H7 (cell line): Measurements from ENCODE around the gene PPT2. TPM values are rescaled to one million over a fixed set of nuclear protein-coding genes. Genes with fewer than 3 reads are reported as not detected.
"Not testable (repeated sequence)": the region's sequence is repeated elsewhere in the genome, so short reads cannot be mapped to it uniquely, and the experiment has no call there.

Source experiments
- DNase-seq: peaks from one replicate; pipeline ENCODE4 v3.0.0; 2012
- H3K27me3 ChIP-seq: 2 replicates; pipeline ENCODE4 v1.6.0; 2011; ENCODE audit warnings: mild to moderate bottlenecking, low read length; ENCODE audit not compliant: control insufficient read depth, insufficient read depth
- H3K36me3 ChIP-seq: replicated peaks from 2 replicates; pipeline ENCODE4 v1.5.1; 2011; ENCODE audit warnings: low read length; ENCODE audit not compliant: control insufficient read depth, insufficient read depth
- H3K4me3 ChIP-seq: 2 replicates; pipeline ENCODE4 v1.5.1; 2011; ENCODE audit warnings: low read depth, mild to moderate bottlenecking, control low read depth, low read length, moderate library complexity; ENCODE audit not compliant: insufficient read depth
- total RNA-seq: library from RNA; depleted of rRNA; stranded (reverse); fragments of >200 nt; shearing (Covaris generic); gene quantifications from 2 replicates; pipeline ENCODE4 v1.2.3, GENCODE V29; 2014; rRNA removed

Gene PPT2
- total RNA-seq, 1 experiment from 2014 or later, result 25.5 TPM

- no peak for DNase-seq
- no peaks in the 10 kb centered on the region for H3K36me3 ChIP-seq
- H3K4me3 ChIP-seq, result no peak overlapping the region
Measured at GRCh38 chr6:32203426-32204267, 49.7 kb downstream of the PPT2 start.

GRCh38 chr6:32204268-32204715 is 50.4 kb downstream of the PPT2 start:
- Histone ChIP-seq H3K36me3 (no peaks in the 10 kb centered on the region), H3K4me3 (no peak overlapping the region), H3K27me3 (peaks cover 2% of the 10 kb centered on the region; the same call in 1 of the 2 replicates)
- DNase-seq, result no peak

More at GRCh38 chr6:32203426-32204267, 49.7 kb downstream of the PPT2 start:
- H3K27me3 ChIP-seq, result peaks cover 2% of the 10 kb centered on the region; the same call in 1 of the 2 replicates

DNA sequence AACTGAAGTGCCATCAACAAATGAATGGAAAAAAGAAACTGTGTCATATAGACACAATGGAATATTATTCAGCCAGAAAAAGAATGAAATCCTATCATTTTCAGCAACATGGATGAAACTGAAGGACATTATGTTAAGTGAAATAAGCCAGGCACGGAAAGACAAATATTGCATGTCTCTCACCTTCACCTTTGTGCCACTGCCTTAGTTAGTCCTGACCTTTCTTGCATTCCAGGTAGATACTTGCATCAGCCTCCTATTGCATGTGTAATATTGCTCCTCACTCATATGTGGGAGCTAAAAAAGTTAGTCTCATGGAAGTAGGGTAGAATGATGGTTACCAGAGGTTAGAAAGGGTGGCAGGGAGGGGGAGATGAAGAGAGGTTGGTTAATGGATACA is 55.1 kb downstream of the PPT2 start:
- DNase-seq, result no peak
- Histone ChIP-seq H3K4me3 (no peak overlapping the region), H3K27me3 (0 out of 2 replicates have a peak, but pooled peaks cover 2% of the 10 kb centered on the region), H3K36me3 (no peaks in the 10 kb centered on the region)

GRCh38 chr6:32210191-32210601 is 56.3 kb downstream of the PPT2 start:
- H3K36me3 ChIP-seq, result no peaks in the 10 kb centered on the region
- no peak overlapping the region for H3K4me3 ChIP-seq
- no peak for DNase-seq
- H3K27me3 ChIP-seq, result no peaks in the 10 kb centered on the region; the same call in 1 of the 2 replicates

GRCh38 chr6:32211432-32211831 is 57.5 kb downstream of the PPT2 start:
- H3K36me3 ChIP-seq, DNase-seq, H3K4me3 ChIP-seq, H3K27me3 ChIP-seq: not testable (repeated sequence)

GRCh38 chr6:32212076-32212760 is 58.3 kb downstream of the PPT2 start:
- Histone ChIP-seq H3K27me3 (no peaks in the 10 kb centered on the region; the same call in 1 of the 2 replicates), H3K36me3 (no peaks in the 10 kb centered on the region), H3K4me3 (no peak overlapping the region)
- peak; percentile 24 for DNase-seq

Other genes starting within 250 kb of the PPT2 start
- gene C2, start 226.4 kb upstream of the PPT2 start, total RNA-seq, result 0.63 and 1.7 TPM in 2 replicates
- not detected in 2 replicates for gene CFB, start 208.0 kb upstream of the PPT2 start, total RNA-seq
- 109 and 115 TPM in 2 replicates for gene NELFE, start 195.2 kb upstream of the PPT2 start, total RNA-seq
- gene SKIC2, start 195.0 kb upstream of the PPT2 start, total RNA-seq, result 47.2 and 57.6 TPM in 2 replicates
- gene DXO, start 182.0 kb upstream of the PPT2 start, total RNA-seq, result 18.8 and 19.9 TPM in 2 replicates
- 0.35 and 1.5 TPM in 2 replicates for gene C4A, start 172.1 kb upstream of the PPT2 start, total RNA-seq
- 1.1 and 1.9 TPM in 2 replicates for gene C4B, start 139.3 kb upstream of the PPT2 start, total RNA-seq
- gene CYP21A2, start 115.7 kb upstream of the PPT2 start, total RNA-seq, result 0.11 TPM in 1 of 2 replicates, not detected in the other
- 2.7 and 4.4 TPM in 2 replicates for gene TNXB, start 44.8 kb upstream of the PPT2 start, total RNA-seq
- 25.1 and 26.2 TPM in 2 replicates for gene ATF6B, start 25.9 kb upstream of the PPT2 start, total RNA-seq
- 12.5 and 12.8 TPM in 2 replicates for gene FKBPL, start 23.9 kb upstream of the PPT2 start, total RNA-seq
- gene PRRT1, start 2.2 kb upstream of the PPT2 start, total RNA-seq, result 0.14 TPM in 1 of 2 replicates, not detected in the other
- 4.3 and 5.9 TPM in 2 replicates for gene EGFL8, start 10.5 kb downstream of the PPT2 start, total RNA-seq
- 99.3 and 113 TPM in 2 replicates for gene AGPAT1, start 21.9 kb downstream of the PPT2 start, total RNA-seq
- gene RNF5, start 24.3 kb downstream of the PPT2 start, total RNA-seq, result 94.6 and 99.0 TPM in 2 replicates
- 2.2 and 2.8 TPM in 2 replicates for gene AGER, start 30.1 kb downstream of the PPT2 start, total RNA-seq
- gene PBX2, start 36.1 kb downstream of the PPT2 start, total RNA-seq, result 64.2 and 67.7 TPM in 2 replicates
- 21.2 and 26.8 TPM in 2 replicates for gene GPSM3, start 38.5 kb downstream of the PPT2 start, total RNA-seq
- gene NOTCH4, start 69.9 kb downstream of the PPT2 start, total RNA-seq, result 0.96 and 1.6 TPM in 2 replicates
- not detected in 2 replicates for gene TSBP1, start 217.8 kb downstream of the PPT2 start, total RNA-seq